Hepatocyte (in vitro differentiated cells): ENCODE measurements around the gene CPOX. TPM values are rescaled to one million over a fixed set of nuclear protein-coding genes. Genes with fewer than 3 reads are reported as not detected.

Experiments used
- DNase-seq: peaks from one replicate; pipeline ENCODE4 v3.0.0-alpha.2; 2016; ENCODE audit warnings: low spot score
- H2AFZ ChIP-seq: fragments of 200-600 bp; sonication (generic); 2 replicates; pipeline ENCODE4 v1.6.0; 2016; ENCODE audit warnings: antibody characterized with exemption, mild to moderate bottlenecking
- H3K27ac ChIP-seq: fragments of 200-600 bp; sonication (generic); 2 replicates; pipeline ENCODE4 v1.5.1; 2016; ENCODE audit warnings: mild to moderate bottlenecking
- H3K27me3 ChIP-seq: fragments of 200-600 bp; sonication (generic); 2 replicates; pipeline ENCODE4 v1.6.1; 2016
- H3K36me3 ChIP-seq: fragments of 200-600 bp; sonication (generic); replicated peaks from 2 replicates; pipeline ENCODE4 v1.5.1; 2016; ENCODE audit warnings: low read depth; ENCODE audit not compliant: insufficient read depth
- H3K4me1 ChIP-seq: fragments of 200-600 bp; sonication (generic); 2 replicates; pipeline ENCODE4 v1.5.1; 2016; ENCODE audit warnings: mild to moderate bottlenecking, moderate library complexity; ENCODE audit not compliant: insufficient read depth
- H3K4me2 ChIP-seq: fragments of 200-600 bp; sonication (generic); 2 replicates; pipeline ENCODE4 v1.6.0; 2016
- H3K4me3 ChIP-seq: fragments of 200-600 bp; sonication (generic); 2 replicates; pipeline ENCODE4 v1.5.1; 2016; ENCODE audit warnings: mild to moderate bottlenecking
- H3K79me2 ChIP-seq: fragments of 200-600 bp; sonication (generic); 2 replicates; pipeline ENCODE4 v1.6.0; 2017; ENCODE audit warnings: mild to moderate bottlenecking
- H3K9me2 ChIP-seq: fragments of 200-600 bp; sonication (generic); replicated peaks from 2 replicates; pipeline ENCODE4 v1.6.0; 2017; ENCODE audit warnings: mild to moderate bottlenecking; ENCODE audit not compliant: insufficient read depth
- H3K9me3 ChIP-seq: fragments of 200-600 bp; sonication (generic); 2 replicates; pipeline ENCODE4 v1.5.1; 2016; ENCODE audit warnings: low read depth, mild to moderate bottlenecking
- H4K20me1 ChIP-seq: fragments of 200-600 bp; sonication (generic); 2 replicates; pipeline ENCODE4 v1.6.0; 2016; ENCODE audit warnings: mild to moderate bottlenecking; ENCODE audit not compliant: insufficient read depth, poor library complexity, severe bottlenecking
- CTCF ChIP-seq: fragments of 200-600 bp; sonication (generic); IDR thresholded peaks from 2 replicates; pipeline ENCODE4 v1.5.1; 2016; ENCODE audit warnings: antibody characterized with exemption, mild to moderate bottlenecking; ENCODE audit not compliant: poor library complexity
- EZH2 ChIP-seq: fragments of 200-600 bp; sonication (generic); IDR thresholded peaks from 2 replicates; pipeline ENCODE4 v1.6.1; 2016; ENCODE audit warnings: antibody characterized with exemption, mild to moderate bottlenecking, borderline replicate concordance
- EZH2phosphoT487 ChIP-seq: fragments of 200-600 bp; sonication (generic); IDR thresholded peaks from one replicate; pipeline ENCODE4 v1.6.1; 2018; ENCODE audit warnings: antibody characterized with exemption, mild to moderate bottlenecking, low read depth, moderate library complexity; ENCODE audit not compliant: unreplicated experiment, severe bottlenecking
- WGBS: methylation state at CpG from one replicate; pipeline ENCODE4 v1.1.6; 2016; ENCODE audit warnings: low lambda C conversion rate; ENCODE audit errors: missing lambda C conversion rate; 5-methylcytosine and 5-hydroxymethylcytosine counted together
- polyA plus RNA-seq: library from polyadenylated mRNA; unstranded; fragments of >200 nt; fragmentation: Nextera tagmentation; extraction: Ambion mirVana; gene quantifications from 2 replicates; pipeline ENCODE4 v1.2.1, GENCODE V29; 2016
- total RNA-seq: library from RNA; depleted of rRNA; stranded (reverse); fragments of >200 nt; gene quantifications from 2 replicates; pipeline ENCODE4 v1.2.3, GENCODE V29; 2014

The CPOX gene
- total and polyA plus RNA-seq, 2 experiments from 2014 or later = 14.3 to 30.1 TPM

GRCh38 chr3:98568402-98568801, 25.0 kb downstream of the CPOX start:
- no peaks in the 10 kb centered on the region for H3K36me3 ChIP-seq
- no peak overlapping the region for H3K27ac ChIP-seq
- no peak overlapping the region for H2AFZ ChIP-seq
- TF ChIP-seq EZH2 (no peak), CTCF (no peak), EZH2phosphoT487 (no peak)
- WGBS = 88% methylated on average over 3 of the region's 3 CpGs
- H3K4me2 ChIP-seq = no peak overlapping the region
- no peak overlapping the region for H3K4me3 ChIP-seq
- no peaks in the 10 kb centered on the region for H3K4me1 ChIP-seq
- H3K9me3 ChIP-seq = no peaks in the 10 kb centered on the region
- no peaks in the 10 kb centered on the region for H4K20me1 ChIP-seq
- no peak for DNase-seq
- H3K9me2 ChIP-seq = no peaks in the 10 kb centered on the region
- H3K27me3 ChIP-seq = no peaks in the 10 kb centered on the region
- no peaks in the 10 kb centered on the region for H3K79me2 ChIP-seq

GRCh38 chr3:98567666-98568270, 25.6 kb downstream of the CPOX start:
- no peaks in the 10 kb centered on the region for H4K20me1 ChIP-seq
- H3K4me3 ChIP-seq = no peak overlapping the region
- 66% methylated on average over 2 of the region's 2 CpGs for WGBS
- H3K27ac ChIP-seq = no peak overlapping the region
- TF ChIP-seq CTCF (no peak), EZH2phosphoT487 (no peak)
- no peaks in the 10 kb centered on the region for H3K27me3 ChIP-seq
- DNase-seq = no peak
- H3K9me2 ChIP-seq = no peaks in the 10 kb centered on the region
- H3K4me1 ChIP-seq = no peaks in the 10 kb centered on the region
- no peak overlapping the region for H3K4me2 ChIP-seq
- H3K9me3 ChIP-seq = no peaks in the 10 kb centered on the region
- H3K36me3 ChIP-seq = no peaks in the 10 kb centered on the region
- no peaks in the 10 kb centered on the region for H3K79me2 ChIP-seq
- H2AFZ ChIP-seq = no peak overlapping the region

GRCh38 chr3:98565843-98566242, 27.6 kb downstream of the CPOX start:
- TF ChIP-seq EZH2 (no peak), EZH2phosphoT487 (no peak), CTCF (no peak)
- Histone ChIP-seq H3K9me3 (no peaks in the 10 kb centered on the region), H2AFZ (no peak overlapping the region), H3K9me2 (no peaks in the 10 kb centered on the region), H3K27ac (no peak overlapping the region), H3K36me3 (no peaks in the 10 kb centered on the region), H3K27me3 (no peaks in the 10 kb centered on the region), H4K20me1 (no peaks in the 10 kb centered on the region), H3K79me2 (no peaks in the 10 kb centered on the region), H3K4me2 (no peak overlapping the region), H3K4me1 (no peaks in the 10 kb centered on the region), H3K4me3 (no peak overlapping the region)
- no peak for DNase-seq
- WGBS = 69% methylated on average over 6 of the region's 6 CpGs

GRCh38 chr3:98565237-98565643, 28.2 kb downstream of the CPOX start:
- no peaks in the 10 kb centered on the region for H3K4me1 ChIP-seq
- no peak overlapping the region for H3K27ac ChIP-seq
- no peaks in the 10 kb centered on the region for H3K79me2 ChIP-seq
- no peaks in the 10 kb centered on the region for H4K20me1 ChIP-seq
- H3K4me3 ChIP-seq = no peak overlapping the region
- WGBS = 28% methylated on average over 3 of the region's 3 CpGs
- no peaks in the 10 kb centered on the region for H3K27me3 ChIP-seq
- no peaks in the 10 kb centered on the region for H3K36me3 ChIP-seq
- no peaks in the 10 kb centered on the region for H3K9me3 ChIP-seq
- no peaks in the 10 kb centered on the region for H3K9me2 ChIP-seq
- no peak overlapping the region for H2AFZ ChIP-seq
- TF ChIP-seq CTCF (no peak), EZH2phosphoT487 (no peak), EZH2 (no peak)
- DNase-seq = no peak
- H3K4me2 ChIP-seq = no peak overlapping the region
